CD8-positive, alpha-beta memory T cell (primary cell): ENCODE measurements around the gene ERMP1. TPM values are rescaled to one million over a fixed set of nuclear protein-coding genes. Genes with fewer than 3 reads are reported as not detected.
"Not testable (repeated sequence)": the region's sequence is repeated elsewhere in the genome, so short reads cannot be mapped to it uniquely, and the experiment has no call there.

Experiments used
- CTCF ChIA-PET: fragments of 350-600 bp; sonication (Branson Sonifier 250); formaldehyde crosslinking; loops from one replicate; lab custom pipeline; 2021; ENCODE audit warnings: antibody characterized with exemption; lab: Charles Lee
- POLR2A ChIA-PET: fragments of 350-600 bp; sonication (Branson Sonifier 250); formaldehyde crosslinking; loops from one replicate; lab custom pipeline; 2021; ENCODE audit warnings: antibody characterized with exemption; lab: Charles Lee
- DNase-seq, 5 donors: peaks; one replicate each; pipeline versions ENCODE4 v3.0.0 to v3.0.0-alpha.2; 2020 to 2022; ENCODE audit warnings: mixed read lengths in 1 of 5
- H3K27ac ChIP-seq: one replicate; pipeline ENCODE4 v1.7.0; 2013; ENCODE audit warnings: low read depth, mild to moderate bottlenecking, low read length, moderate library complexity
- H3K27me3 ChIP-seq: 2 replicates; pipeline ENCODE4 v1.7.0; 2013; ENCODE audit warnings: low read length, mild to moderate bottlenecking; ENCODE audit not compliant: insufficient read depth, poor library complexity, severe bottlenecking
- H3K36me3 ChIP-seq: 2 replicates; pipeline ENCODE4 v1.7.0; 2013; ENCODE audit warnings: mild to moderate bottlenecking, low read length, moderate library complexity; ENCODE audit not compliant: insufficient read depth
- H3K4me1 ChIP-seq: 2 replicates; pipeline ENCODE4 v1.7.0; 2013; ENCODE audit warnings: mild to moderate bottlenecking, low read length, moderate library complexity; ENCODE audit not compliant: insufficient read depth
- H3K4me3 ChIP-seq: 2 replicates; pipeline ENCODE4 v1.7.0; 2013; ENCODE audit warnings: mild to moderate bottlenecking, low read length
- H3K9me3 ChIP-seq: 2 replicates; pipeline ENCODE4 v1.7.0; 2013; ENCODE audit warnings: mild to moderate bottlenecking, low read length
- H3K27ac Mint-ChIP-seq, 8 donors: one replicate each; pipeline ENCODE4 v1.8.0; 2020 to 2021; ENCODE audit warnings: mixed read lengths in 8 of 8, mild to moderate bottlenecking in 6 of 8, inconsistent platforms in 3 of 8, moderate library complexity in 3 of 8
- H3K27me3 Mint-ChIP-seq, 2 donors: one replicate each; pipeline ENCODE4 v1.8.0; 2020 to 2021; ENCODE audit warnings: mixed read lengths in 2 of 2, mild to moderate bottlenecking in 1 of 2, moderate library complexity in 1 of 2
- H3K36me3 Mint-ChIP-seq, 3 donors: one replicate each; pipeline ENCODE4 v1.8.0; 2020 to 2021; ENCODE audit warnings: mixed read lengths in 3 of 3, inconsistent platforms in 1 of 3, mild to moderate bottlenecking in 1 of 3
- H3K4me1 Mint-ChIP-seq, 3 donors: one replicate each; pipeline ENCODE4 v1.8.0; 2020 to 2021; ENCODE audit warnings: mixed read lengths in 3 of 3, inconsistent platforms in 1 of 3, mild to moderate bottlenecking in 1 of 3
- H3K4me3 Mint-ChIP-seq, 7 donors: one replicate each; pipeline ENCODE4 v1.8.0; 2020 to 2021; ENCODE audit warnings: mixed read lengths in 7 of 7, mild to moderate bottlenecking in 6 of 7, moderate library complexity in 4 of 7, inconsistent platforms in 2 of 7
- H3K9me3 Mint-ChIP-seq, 5 donors: one replicate each; pipeline ENCODE4 v1.8.0; 2020 to 2022; ENCODE audit warnings: mixed read lengths in 5 of 5, mild to moderate bottlenecking in 3 of 5, moderate library complexity in 2 of 5, inconsistent platforms in 1 of 5
- polyA plus RNA-seq: library from polyadenylated mRNA; unstranded; fragments of 300-500 nt; fragmentation: Illumina TruSeq; gene quantifications from one replicate; pipeline ENCODE4 v1.2.3, GENCODE V29; 2021
- total RNA-seq, 2 experiments: library from RNA; stranded (reverse); gene quantifications; one replicate each; pipeline ENCODE4 v1.2.3, GENCODE V29; 2021

ERMP1 gene
- total and polyA plus RNA-seq, 3 experiments from 2014 or later, result 8.6 to 17.2 (median 10.0) TPM

GRCh38 chr9:5779705-5780218 lies 53.2 kb downstream of the ERMP1 start:
- Mint-ChIP-seq H3K9me3 (peaks cover 3 to 20% (median 16%) of the 10 kb centered on the region in 5 donors), H3K4me1 (peaks cover 0 to 14% (median 5%) of the 10 kb centered on the region in 3 donors), H3K27ac (peak overlapping the region in 1 of 8 donors; percentile 64), H3K4me3 (peak overlapping the region in 1 of 7 donors; percentile 4), H3K36me3 (peaks cover 52 to 91% (median 68%) of the 10 kb centered on the region in 3 donors)
- H3K27me3 Mint-ChIP-seq, POLR2A ChIA-PET, H3K4me3 ChIP-seq, H3K4me1 ChIP-seq, DNase-seq, H3K27ac ChIP-seq, H3K9me3 ChIP-seq, H3K27me3 ChIP-seq: not testable (repeated sequence)
- H3K36me3 ChIP-seq, result peaks cover 19% of the 10 kb centered on the region
- CTCF ChIA-PET, result interaction anchor here (1.3 kb wide), 1 partner anchor 179 kb away, joined by 3 read pairs; no protein-coding TSS in a partner anchor

DNA sequence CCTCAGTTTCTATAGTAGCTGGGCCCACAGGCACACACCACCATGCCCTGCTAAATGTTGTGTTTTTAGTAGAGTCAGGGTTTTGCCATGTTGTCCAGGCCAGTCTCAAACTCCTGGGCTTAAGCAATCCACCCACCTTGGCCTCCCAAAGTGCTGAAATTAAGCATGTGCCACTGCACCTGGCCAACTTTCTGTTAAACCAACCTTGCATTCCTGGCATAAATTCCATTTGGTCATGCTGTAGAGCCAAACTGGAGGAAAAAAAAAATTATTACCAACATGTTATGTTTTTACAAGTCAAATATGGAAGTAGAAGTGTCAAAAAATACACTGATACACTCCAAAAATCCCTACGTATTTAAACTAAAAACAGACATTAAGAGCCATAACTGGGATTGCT lies 54.1 kb downstream of the ERMP1 start:
- ChIA-PET POLR2A (no interaction called here), CTCF (interaction anchor here (1.3 kb wide), 1 partner anchor 178 kb away, joined by 3 read pairs; no protein-coding TSS in a partner anchor)
- Mint-ChIP-seq H3K36me3 (peaks cover 56 to 92% (median 63%) of the 10 kb centered on the region in 3 donors), H3K9me3 (peaks cover 3 to 20% (median 16%) of the 10 kb centered on the region in 5 donors), H3K4me3 (no peak overlapping the region), H3K27me3 (no peaks in the 10 kb centered on the region), H3K4me1 (peaks cover 0 to 14% (median 5%) of the 10 kb centered on the region in 3 donors), H3K27ac (no peak overlapping the region)
- DNase-seq, result no peak
- Histone ChIP-seq H3K36me3 (peaks cover 23% of the 10 kb centered on the region), H3K4me1 (no peaks in the 10 kb centered on the region), H3K27ac (no peak overlapping the region), H3K27me3 (no peaks in the 10 kb centered on the region), H3K9me3 (peaks cover 8% of the 10 kb centered on the region), H3K4me3 (no peak overlapping the region)

GRCh38 chr9:5773324-5773999 lies 59.5 kb downstream of the ERMP1 start:
- H3K4me3 Mint-ChIP-seq, result no peak overlapping the region
- H3K27ac ChIP-seq, result no peak overlapping the region
- peaks cover 26 to 87% (median 30%) of the 10 kb centered on the region in 3 donors for H3K36me3 Mint-ChIP-seq
- CTCF ChIA-PET, result interaction anchor here (1.0 to 2.8 kb wide), 3 partner anchors 10 to 323 kb away, joined by 3 to 7 read pairs (median 3); partner anchors contain the start of genes CD274 and ERMP1
- POLR2A ChIA-PET, result no interaction called here
- H3K4me1 Mint-ChIP-seq, result peaks cover 2 to 8% (median 2%) of the 10 kb centered on the region in 3 donors
- no peaks in the 10 kb centered on the region for H3K27me3 ChIP-seq
- peaks cover 0 to 9% (median under 1%) of the 10 kb centered on the region in 5 donors for H3K9me3 Mint-ChIP-seq
- peaks cover 3% of the 10 kb centered on the region for H3K9me3 ChIP-seq
- H3K4me3 ChIP-seq, result no peak overlapping the region
- peaks cover 20% of the 10 kb centered on the region for H3K36me3 ChIP-seq
- no peak for DNase-seq
- no peaks in the 10 kb centered on the region for H3K4me1 ChIP-seq
- H3K27ac Mint-ChIP-seq, result peak overlapping the region in 7 of 8 donors; percentile 2 to 78 (median 12)
- no peaks in the 10 kb centered on the region for H3K27me3 Mint-ChIP-seq

DNA sequence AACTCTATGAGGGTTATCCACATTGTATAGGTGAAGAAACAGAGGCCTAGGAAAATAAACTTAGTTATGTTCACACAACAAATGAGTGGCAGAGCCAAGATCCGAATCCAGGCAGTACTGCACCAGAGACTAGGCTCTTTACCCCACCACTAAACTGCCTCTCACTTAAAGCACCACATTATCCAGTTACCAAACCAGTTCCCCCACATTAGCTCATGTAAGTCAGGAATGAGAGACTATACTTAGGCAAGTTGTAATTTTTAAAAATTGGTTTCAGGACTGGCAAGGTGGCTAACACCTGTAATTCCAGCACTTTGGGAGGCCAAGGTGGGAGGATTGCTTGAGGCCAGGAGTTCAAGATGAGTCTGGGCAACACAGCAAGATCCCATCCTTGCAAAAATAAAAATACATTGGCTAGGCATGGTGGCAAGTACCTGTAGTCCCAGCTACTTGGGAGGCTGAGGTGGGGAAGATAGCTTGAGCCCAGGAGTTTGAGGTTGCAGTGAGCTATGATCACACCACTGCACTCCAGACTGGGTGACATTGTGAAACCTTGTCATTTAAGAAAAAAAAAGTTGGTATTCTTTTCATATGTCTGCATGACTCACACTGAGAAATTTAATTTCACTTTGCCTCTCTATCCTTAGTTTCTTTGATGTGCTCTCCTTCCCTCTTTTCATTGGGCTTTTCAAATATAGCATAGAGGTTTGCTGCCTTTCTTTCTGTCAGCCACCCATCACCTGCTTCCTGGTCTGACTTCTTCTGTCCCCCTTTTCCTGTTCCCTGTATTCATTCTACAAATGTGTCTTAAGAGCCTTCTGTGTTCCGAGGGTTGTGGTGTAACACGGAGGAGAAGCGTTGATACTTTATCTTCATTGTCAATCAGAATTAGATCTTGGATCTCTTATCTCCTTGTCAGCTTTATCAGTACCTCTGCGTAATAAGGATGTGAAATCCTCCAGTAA lies 64.7 kb downstream of the ERMP1 start:
- no peaks in the 10 kb centered on the region for H3K27me3 ChIP-seq
- no peaks in the 10 kb centered on the region for H3K27me3 Mint-ChIP-seq
- H3K4me3 ChIP-seq, result no peak overlapping the region
- H3K4me3 Mint-ChIP-seq, result peak overlapping the region in 2 of 7 donors; percentile 3 to 59
- no peaks in the 10 kb centered on the region for H3K4me1 ChIP-seq
- no peaks in the 10 kb centered on the region for H3K9me3 ChIP-seq
- H3K36me3 ChIP-seq, result peaks cover 24% of the 10 kb centered on the region
- peaks cover 18 to 89% (median 37%) of the 10 kb centered on the region in 3 donors for H3K36me3 Mint-ChIP-seq
- H3K27ac Mint-ChIP-seq, result peak overlapping the region in 6 of 8 donors; percentile 38 to 81 (median 53)
- POLR2A ChIA-PET, result interaction anchor here (0.7 kb wide), 1 partner anchor 63 kb away, joined by 6 read pairs; no protein-coding TSS in a partner anchor
- no peak overlapping the region for H3K27ac ChIP-seq
- no peaks in the 10 kb centered on the region for H3K9me3 Mint-ChIP-seq
- CTCF ChIA-PET, result no interaction called here
- DNase-seq, result no peak
- peaks cover 2 to 10% (median 3%) of the 10 kb centered on the region in 3 donors for H3K4me1 Mint-ChIP-seq

DNA sequence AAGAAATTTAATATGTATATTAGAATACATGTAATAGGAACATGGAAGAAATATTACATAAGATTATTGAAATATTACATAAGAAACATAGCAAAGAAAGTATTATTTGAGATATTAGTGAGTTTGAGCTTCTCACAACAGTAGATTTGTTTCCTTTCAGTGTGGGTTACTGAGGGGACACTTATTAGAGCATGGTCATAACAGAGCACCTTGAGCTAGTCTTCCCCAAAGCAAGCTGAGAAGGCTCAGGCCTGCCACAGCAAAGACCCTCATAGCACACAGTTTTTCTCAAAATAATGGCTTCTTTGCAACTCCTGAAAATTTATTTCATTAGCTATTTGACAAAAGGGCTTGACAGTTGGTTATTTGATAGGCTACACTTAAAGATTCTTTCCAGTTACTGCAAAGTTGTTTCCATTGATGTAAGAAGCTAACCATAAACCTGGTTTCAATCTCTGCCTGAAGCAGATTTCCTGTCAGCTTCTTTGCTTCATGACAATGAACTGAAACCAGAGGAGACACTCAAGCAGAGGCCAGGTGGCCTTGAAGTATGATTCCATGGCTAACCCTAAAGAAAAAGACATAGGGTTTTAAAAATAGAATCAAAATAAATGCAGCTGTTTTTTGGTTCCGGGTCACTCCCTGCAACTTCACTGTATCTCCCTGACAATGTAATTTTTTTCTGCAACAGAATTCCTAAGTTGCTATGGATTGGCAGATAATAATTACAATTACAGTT lies 68.6 kb downstream of the ERMP1 start:
- peaks cover 11 to 85% (median 37%) of the 10 kb centered on the region in 3 donors for H3K36me3 Mint-ChIP-seq
- H3K27me3 ChIP-seq, result no peaks in the 10 kb centered on the region
- H3K9me3 ChIP-seq, result no peaks in the 10 kb centered on the region
- CTCF ChIA-PET, result no interaction called here
- POLR2A ChIA-PET, result no interaction called here
- DNase-seq, result no peak
- H3K4me3 Mint-ChIP-seq, result no peak overlapping the region
- H3K9me3 Mint-ChIP-seq, result no peaks in the 10 kb centered on the region
- H3K4me1 ChIP-seq, result no peaks in the 10 kb centered on the region
- no peak overlapping the region for H3K4me3 ChIP-seq
- peaks cover 22% of the 10 kb centered on the region for H3K36me3 ChIP-seq
- peaks cover 2 to 5% (median 3%) of the 10 kb centered on the region in 3 donors for H3K4me1 Mint-ChIP-seq
- peak overlapping the region in 3 of 8 donors; percentile 10 to 87 (median 43) for H3K27ac Mint-ChIP-seq
- no peaks in the 10 kb centered on the region for H3K27me3 Mint-ChIP-seq
- H3K27ac ChIP-seq, result no peak overlapping the region

DNA sequence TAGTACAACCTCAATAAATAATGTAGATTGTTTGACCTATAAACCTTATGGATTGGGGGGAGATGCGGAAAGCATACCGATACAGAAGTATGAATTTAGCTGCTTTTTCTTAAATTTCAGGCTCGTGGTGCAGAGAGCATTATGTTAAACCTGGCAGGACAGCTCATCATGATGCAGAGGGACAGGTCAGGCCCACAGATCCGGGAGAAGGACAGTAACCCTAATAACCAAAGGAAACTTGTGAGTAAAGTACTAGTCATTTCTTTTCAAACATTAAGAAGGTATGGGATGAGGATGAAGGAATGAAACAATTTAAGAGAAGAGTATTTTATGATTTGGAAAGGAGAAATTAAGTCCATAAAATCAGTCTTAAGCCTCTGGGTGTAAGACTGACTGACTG lies 70.5 kb downstream of the ERMP1 start:
- no peaks in the 10 kb centered on the region for H3K9me3 Mint-ChIP-seq
- Histone ChIP-seq H3K4me3 (no peak overlapping the region), H3K27ac (no peak overlapping the region), H3K36me3 (peaks cover 16% of the 10 kb centered on the region), H3K27me3 (no peaks in the 10 kb centered on the region), H3K9me3 (no peaks in the 10 kb centered on the region), H3K4me1 (no peaks in the 10 kb centered on the region)
- CTCF ChIA-PET, result interaction anchor here (1.4 kb wide), 1 partner anchor 70 kb away, joined by 4 read pairs; the partner anchor contains the start of gene ERMP1
- H3K27me3 Mint-ChIP-seq, result no peaks in the 10 kb centered on the region
- peaks cover 11 to 81% (median 37%) of the 10 kb centered on the region in 3 donors for H3K36me3 Mint-ChIP-seq
- POLR2A ChIA-PET, result no interaction called here
- H3K4me3 Mint-ChIP-seq, result no peak overlapping the region
- peak overlapping the region in 3 of 8 donors; percentile 19 to 43 (median 29) for H3K27ac Mint-ChIP-seq
- H3K4me1 Mint-ChIP-seq, result no peaks in the 10 kb centered on the region
- DNase-seq, result no peak

DNA sequence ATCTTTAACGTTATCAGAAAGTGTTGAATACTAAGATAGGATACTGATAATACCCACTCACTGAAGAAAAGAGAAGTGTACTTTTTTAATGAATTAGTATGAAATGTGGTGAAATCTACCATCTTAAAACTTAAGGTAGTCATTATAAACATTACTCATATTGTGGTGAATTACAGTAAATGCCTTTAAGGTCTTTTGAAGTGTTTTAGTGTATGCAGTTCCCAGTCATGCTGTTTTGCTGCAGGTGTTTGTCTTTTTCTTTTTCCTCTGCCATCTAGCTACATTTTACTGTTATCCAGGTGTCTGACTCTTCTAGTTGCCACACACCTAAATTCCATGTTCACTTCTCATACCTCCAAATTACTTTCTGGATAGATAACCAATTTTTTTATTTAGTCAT lies 72.6 kb downstream of the ERMP1 start:
- H3K9me3 Mint-ChIP-seq, result no peaks in the 10 kb centered on the region
- Histone ChIP-seq H3K36me3 (peaks cover 18% of the 10 kb centered on the region), H3K27me3 (no peaks in the 10 kb centered on the region), H3K4me3 (no peak overlapping the region), H3K27ac (no peak overlapping the region), H3K9me3 (no peaks in the 10 kb centered on the region), H3K4me1 (no peaks in the 10 kb centered on the region)
- ChIA-PET POLR2A (no interaction called here), CTCF (interaction anchor here (1.6 kb wide), 1 partner anchor 11 kb away, joined by 3 read pairs; no protein-coding TSS in a partner anchor)
- no peak for DNase-seq
- H3K36me3 Mint-ChIP-seq, result peaks cover 0 to 77% (median 20%) of the 10 kb centered on the region in 3 donors
- H3K4me3 Mint-ChIP-seq, result no peak overlapping the region
- no peaks in the 10 kb centered on the region for H3K27me3 Mint-ChIP-seq
- H3K4me1 Mint-ChIP-seq, result no peaks in the 10 kb centered on the region
- peak overlapping the region in 3 of 8 donors; percentile 8 to 45 (median 19) for H3K27ac Mint-ChIP-seq
